Activated CD8-positive, alpha-beta memory T cell treated with anti-CD3 and anti-CD28 coated beads for 4 hours (primary cell): ENCODE measurements around the gene PRPSAP1.
"Not testable (repeated sequence)": the region's sequence is repeated elsewhere in the genome, so short reads cannot be mapped to it uniquely, and the experiment has no call there.

Experiments used
- DNase-seq, 2 donors: peaks; one replicate each; pipeline ENCODE4 v3.0.0-alpha.2; 2020; ENCODE audit warnings: low read depth in 2 of 2

Gene PRPSAP1

DNA sequence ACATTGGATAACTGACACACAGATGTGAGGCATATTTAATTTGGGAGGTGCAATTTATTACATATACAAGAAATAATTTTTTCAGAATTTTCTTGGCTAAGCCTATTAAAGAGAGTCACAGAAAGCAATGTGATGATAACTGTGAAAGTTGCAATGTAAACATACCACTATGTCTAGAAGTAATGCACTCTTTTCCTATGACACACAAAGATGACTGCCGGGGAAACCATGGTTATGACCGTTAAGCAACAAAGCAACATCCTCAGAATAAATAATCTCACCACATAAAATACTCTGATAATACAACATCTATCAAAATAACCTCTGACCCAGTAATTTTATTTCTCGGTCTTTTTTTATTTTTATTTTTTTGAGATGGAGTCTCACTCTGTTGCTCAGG lies 35.1 kb downstream of the PRPSAP1 start:
- no peak for DNase-seq

GRCh38 chr17:76317535-76317934 lies 36.2 kb downstream of the PRPSAP1 start:
- DNase-seq = no peak

- no peak for DNase-seq
These were observed 39.1 kb downstream of the PRPSAP1 start for GRCh38 chr17:76314392-76315227.

GRCh38 chr17:76312735-76313134 lies 41.0 kb downstream of the PRPSAP1 start:
- no peak for DNase-seq

GRCh38 chr17:76309461-76309860 lies 44.3 kb downstream of the PRPSAP1 start:
- DNase-seq = no peak

- no peak for DNase-seq
These were observed 45.8 kb downstream of the PRPSAP1 start, which contains the start of gene QRICH2 for GRCh38 chr17:76307966-76308338. Gene QRICH2, minus strand, starts transcription at chr17:76308276. Its CDS starts 278 bp downstream, at chr17:76307998.

DNA sequence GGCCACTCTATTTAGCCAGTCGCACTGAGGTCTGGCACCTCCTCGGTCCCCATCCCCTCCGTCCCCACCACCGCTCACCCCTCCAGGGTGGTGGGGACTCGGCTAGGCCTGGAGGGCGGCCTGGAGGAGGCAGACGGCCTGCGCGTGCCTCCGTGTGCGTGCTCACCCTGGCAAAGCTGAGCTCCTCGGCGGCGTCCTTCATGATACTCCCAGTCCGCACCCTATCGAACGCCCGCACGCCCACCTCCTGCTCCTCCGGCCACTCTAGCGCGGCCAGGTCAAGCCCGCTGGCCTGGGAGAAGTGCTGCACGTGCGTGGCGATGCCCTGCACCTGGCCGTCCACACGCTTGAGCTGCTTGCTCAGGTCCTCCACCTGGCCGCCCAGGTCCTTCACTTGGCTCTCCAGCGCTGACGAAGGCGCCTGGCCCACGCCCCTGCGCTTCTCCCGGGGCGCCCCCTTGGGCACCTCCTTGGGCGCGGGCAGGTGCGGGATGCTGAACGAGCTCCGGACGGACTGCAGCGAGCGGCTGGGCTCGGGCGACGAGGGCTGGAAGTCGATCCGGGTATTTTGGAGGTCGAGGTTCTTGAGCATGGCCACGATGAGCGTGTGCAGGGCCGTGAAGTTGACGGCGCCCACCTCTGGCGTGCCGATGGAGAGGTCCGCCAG lies 46.3 kb downstream of the PRPSAP1 start:
- DNase-seq = no peak

GRCh38 chr17:76305135-76305454 lies 48.6 kb downstream of the PRPSAP1 start:
- not testable (repeated sequence) for DNase-seq

GRCh38 chr17:76304226-76305134 lies 49.2 kb downstream of the PRPSAP1 start:
- DNase-seq = no peak

DNA sequence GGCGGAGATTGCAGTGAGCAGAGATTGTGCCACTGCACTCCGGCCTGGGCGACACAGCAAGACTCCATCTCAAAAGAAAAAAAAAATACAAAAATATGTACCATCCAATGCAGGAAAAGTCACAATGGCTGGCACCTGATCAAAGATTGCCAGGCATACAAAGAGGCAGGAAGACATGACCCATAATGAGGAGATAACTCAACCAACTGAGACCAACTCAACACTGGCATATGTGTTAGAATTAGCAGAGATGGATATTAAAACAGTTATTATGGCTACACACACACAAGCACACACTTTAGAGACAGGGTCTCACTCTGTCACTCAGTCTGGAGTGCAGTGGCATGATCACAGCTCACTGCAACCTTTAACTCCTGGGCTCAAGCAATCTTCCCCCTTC lies 56.3 kb downstream of the PRPSAP1 start:
- no peak for DNase-seq

- no peak for DNase-seq
These were observed 56.8 kb downstream of the PRPSAP1 start for GRCh38 chr17:76296889-76297288.

- no peak for DNase-seq
These were observed 57.5 kb downstream of the PRPSAP1 start for GRCh38 chr17:76296186-76296585.

DNA sequence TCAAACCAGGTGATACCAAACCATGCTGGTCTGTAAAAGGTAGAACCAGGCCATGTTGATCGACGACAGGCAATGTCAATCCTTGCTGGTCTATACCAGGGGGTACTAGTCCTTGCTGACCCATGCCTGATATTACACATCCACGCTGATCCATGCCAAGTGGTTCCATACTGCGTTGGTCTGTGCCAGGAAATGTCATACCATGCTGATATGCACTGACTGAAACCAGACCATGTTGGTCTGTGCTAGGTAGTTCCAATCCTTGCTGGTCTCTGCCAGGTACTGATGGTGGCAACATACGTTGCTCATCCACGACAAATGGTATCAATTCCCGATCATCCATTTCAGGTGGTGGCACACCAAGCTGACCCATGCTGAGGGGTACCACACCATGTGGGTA lies 60.6 kb downstream of the PRPSAP1 start:
- no peak for DNase-seq

- no peak for DNase-seq
These were observed 61.1 kb downstream of the PRPSAP1 start for GRCh38 chr17:76292567-76292966.

DNA sequence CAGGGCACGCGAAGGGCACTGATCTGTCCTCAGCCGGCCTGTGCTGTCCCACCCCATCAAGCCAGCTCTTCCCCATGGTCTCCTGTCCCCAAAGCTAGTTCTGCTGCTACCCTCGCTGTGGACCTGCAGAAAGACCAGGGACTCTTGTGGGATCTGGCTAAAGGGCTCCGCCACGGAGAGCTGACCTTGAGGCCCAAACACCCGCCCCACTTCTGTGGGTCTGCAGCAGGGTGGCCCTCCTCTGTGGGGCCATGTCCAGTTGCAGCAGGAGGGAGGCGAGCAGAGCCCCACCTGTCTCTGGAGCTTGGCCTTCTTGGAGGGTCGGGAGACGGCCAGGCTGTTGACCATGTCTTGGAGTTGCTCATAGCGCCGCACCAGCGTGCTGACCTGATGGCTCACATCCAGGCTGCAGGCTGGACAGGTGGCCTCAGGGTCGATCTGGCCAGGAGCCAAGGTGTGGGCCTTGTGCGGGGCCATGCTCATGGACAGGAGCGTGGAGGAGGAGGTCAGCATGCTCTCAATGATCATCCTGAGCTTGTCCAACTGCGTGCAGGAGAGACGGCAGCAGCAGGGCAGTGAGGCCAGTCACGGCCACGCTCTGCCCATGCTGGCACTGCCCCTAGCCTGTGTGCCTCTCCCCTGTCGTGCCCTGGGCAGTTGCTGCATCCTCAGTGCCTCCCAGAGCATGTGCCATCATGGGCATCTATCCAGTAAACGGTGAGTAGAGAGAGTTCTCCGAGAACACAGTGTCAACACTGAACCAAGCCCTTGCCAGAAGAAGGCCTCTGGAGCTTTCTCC lies 71.9 kb downstream of the PRPSAP1 start:
- no peak for DNase-seq

DNA sequence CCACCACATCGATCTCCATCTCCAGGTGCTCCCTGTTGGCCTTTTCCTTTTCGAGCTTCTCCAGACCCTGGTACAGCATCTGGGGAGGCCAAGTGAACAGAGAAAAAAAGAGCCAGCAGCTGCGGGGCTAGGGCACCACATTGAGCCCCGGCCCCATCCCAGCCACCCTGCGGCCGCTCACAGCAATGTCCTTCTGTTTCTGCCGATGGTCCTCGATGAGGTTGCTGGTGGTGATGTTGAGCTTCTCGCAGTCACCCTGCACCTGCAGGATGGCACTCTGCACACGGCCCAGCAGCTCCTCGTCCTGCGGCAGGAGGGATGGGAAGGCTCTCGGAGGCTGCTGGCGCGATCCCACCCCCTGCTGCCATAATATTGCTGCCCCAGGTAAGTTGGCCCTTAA lies 73.1 kb downstream of the PRPSAP1 start:
- DNase-seq = no peak

- DNase-seq = no peak
These were observed 73.9 kb downstream of the PRPSAP1 start for GRCh38 chr17:76279742-76280287.

DNA sequence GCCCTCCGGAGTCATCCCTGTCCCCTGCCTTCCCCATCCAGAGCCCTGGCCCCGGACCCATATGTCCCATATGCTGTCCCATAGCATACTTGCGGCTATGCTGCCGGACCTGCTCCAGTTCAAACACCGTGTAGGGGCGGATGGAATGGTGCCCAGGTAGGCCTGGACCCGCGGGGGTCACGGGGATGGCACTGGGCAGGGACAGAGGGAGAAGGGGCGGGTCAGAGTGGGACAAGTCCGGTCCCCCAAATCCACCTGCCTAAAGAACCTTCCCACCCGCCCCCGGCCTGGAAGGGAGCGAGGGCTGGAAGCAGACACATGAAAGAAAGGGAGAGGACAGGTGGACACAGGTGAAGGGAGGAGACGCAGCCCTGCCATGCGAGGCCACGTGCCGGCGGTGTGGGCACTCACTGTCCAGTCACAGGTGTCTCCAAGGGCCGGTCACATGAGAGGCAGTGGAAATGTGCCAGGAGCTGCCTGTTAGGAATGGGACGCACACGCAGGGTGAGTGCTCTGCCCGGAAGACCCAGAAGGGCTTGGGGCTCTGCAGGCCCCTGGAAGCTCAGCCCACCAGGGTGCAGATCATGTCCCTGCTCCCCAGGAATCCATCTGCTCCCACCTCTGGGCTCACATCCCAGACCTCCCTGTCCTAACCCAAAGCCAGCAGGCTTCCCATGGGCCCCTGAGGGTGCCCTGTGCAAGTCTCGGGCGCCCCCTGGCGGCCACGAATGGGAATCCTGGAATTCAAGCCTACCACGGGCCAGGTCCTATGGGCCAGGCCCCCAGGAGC lies 74.6 kb downstream of the PRPSAP1 start:
- peak; percentile 72 to 77 for DNase-seq

GRCh38 chr17:76278268-76278908 lies 75.3 kb downstream of the PRPSAP1 start:
- DNase-seq = no peak
